ENCODE measurements around the gene ABR.

DNA sequence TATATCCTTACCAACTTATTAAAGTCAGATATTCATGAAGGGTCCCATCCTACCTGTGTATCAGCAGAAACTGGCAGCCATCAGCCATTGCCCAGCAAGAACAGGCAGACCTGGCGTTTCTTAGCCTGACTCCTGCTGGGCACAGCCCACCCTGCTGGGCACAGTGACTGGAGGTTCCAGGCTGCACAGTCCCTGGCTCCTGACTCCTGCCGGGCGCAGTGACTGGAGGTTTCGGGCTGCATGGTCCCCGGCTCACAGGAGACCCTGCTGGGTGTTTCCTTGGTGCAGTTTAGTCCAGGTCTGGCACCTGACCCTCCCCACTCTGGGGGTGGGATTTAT is 176.2 kb downstream of the ABR start:
- TF ChIP-seq, protein P1, sequence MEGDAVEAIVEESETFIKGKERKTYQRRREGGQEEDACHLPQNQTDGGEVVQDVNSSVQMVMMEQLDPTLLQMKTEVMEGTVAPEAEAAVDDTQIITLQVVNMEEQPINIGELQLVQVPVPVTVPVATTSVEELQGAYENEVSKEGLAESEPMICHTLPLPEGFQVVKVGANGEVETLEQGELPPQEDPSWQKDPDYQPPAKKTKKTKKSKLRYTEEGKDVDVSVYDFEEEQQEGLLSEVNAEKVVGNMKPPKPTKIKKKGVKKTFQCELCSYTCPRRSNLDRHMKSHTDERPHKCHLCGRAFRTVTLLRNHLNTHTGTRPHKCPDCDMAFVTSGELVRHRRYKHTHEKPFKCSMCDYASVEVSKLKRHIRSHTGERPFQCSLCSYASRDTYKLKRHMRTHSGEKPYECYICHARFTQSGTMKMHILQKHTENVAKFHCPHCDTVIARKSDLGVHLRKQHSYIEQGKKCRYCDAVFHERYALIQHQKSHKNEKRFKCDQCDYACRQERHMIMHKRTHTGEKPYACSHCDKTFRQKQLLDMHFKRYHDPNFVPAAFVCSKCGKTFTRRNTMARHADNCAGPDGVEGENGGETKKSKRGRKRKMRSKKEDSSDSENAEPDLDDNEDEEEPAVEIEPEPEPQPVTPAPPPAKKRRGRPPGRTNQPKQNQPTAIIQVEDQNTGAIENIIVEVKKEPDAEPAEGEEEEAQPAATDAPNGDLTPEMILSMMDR (conservative IDR thresholded peaks at IDR 0.05; ENCODE audit: low read length): no peak
- TF ChIP-seq EZH2phosphoT487 (IDR thresholded peaks at IDR 0.05; ENCODE audit: borderline replicate concordance): no peak

Measured in Loucy (cell line).